Caco-2 (cell line): Measurements from ENCODE around the gene ATG101. TPM values are rescaled to one million over a fixed set of nuclear protein-coding genes. Genes with fewer than 3 reads are reported as not detected.
A peak's percentile ranks its signal among the peaks of the same experiment; 100 is the strongest.

Source experiments
- BruUV-seq: library from RNA; stranded (reverse); fragments of 400-500 nt; replicated peaks from 2 replicates; lab custom pipeline; 2021; lab: Mats Ljungman, UMichigan
- CTCF ChIA-PET: fragments of 300-600 bp; sonication (Branson Sonifier 250); formaldehyde crosslinking; loops from one replicate; lab custom pipeline; 2022; ENCODE audit warnings: antibody characterized with exemption; lab: Charles Lee
- POLR2A ChIA-PET: fragments of 300-600 bp; sonication (Branson Sonifier 250); formaldehyde crosslinking; loops from one replicate; lab custom pipeline; 2022; ENCODE audit warnings: antibody characterized with exemption; lab: Charles Lee
- DNase-seq, 2 experiments: peaks; one replicate each; pipeline versions ENCODE4 v3.0.0 to v3.0.0-alpha.2; 2020 to 2022
- H3K27me3 ChIP-seq: replicated peaks from 2 replicates; pipeline ENCODE4 v1.6.0; 2011; ENCODE audit warnings: low read length; ENCODE audit not compliant: control insufficient read depth, insufficient read depth
- H3K36me3 ChIP-seq: 2 replicates; pipeline ENCODE4 v1.5.1; 2011; ENCODE audit warnings: low read length; ENCODE audit not compliant: control insufficient read depth, insufficient read depth
- H3K4me1 ChIP-seq: fragments of 250-450 bp; sonication (Bioruptor Pico); 2 replicates; pipeline ENCODE4 v1.5.1; 2020; ENCODE audit warnings: mild to moderate bottlenecking
- H3K4me3 ChIP-seq: 2 replicates; pipeline ENCODE4 v1.5.1; 2011; ENCODE audit warnings: low read depth, mild to moderate bottlenecking, control low read depth, low read length
- H3K9me3 ChIP-seq: fragments of 250-450 bp; sonication (Bioruptor Pico); 2 replicates; pipeline ENCODE4 v1.5.1; 2020; ENCODE audit warnings: mild to moderate bottlenecking, moderate library complexity
- H3K27ac Mint-ChIP-seq: one replicate; pipeline ENCODE4 v1.8.0; 2022; ENCODE audit warnings: mixed read lengths; ENCODE audit not compliant: unreplicated experiment
- H3K27me3 Mint-ChIP-seq: one replicate; pipeline ENCODE4 v1.8.0; 2022; ENCODE audit warnings: mixed read lengths; ENCODE audit not compliant: insufficient read depth, unreplicated experiment
- H3K36me3 Mint-ChIP-seq: one replicate; pipeline ENCODE4 v1.8.0; 2022; ENCODE audit warnings: mild to moderate bottlenecking, mixed read lengths; ENCODE audit not compliant: insufficient read depth, unreplicated experiment
- H3K4me1 Mint-ChIP-seq: one replicate; pipeline ENCODE4 v1.8.0; 2022; ENCODE audit warnings: low read depth, mixed read lengths; ENCODE audit not compliant: unreplicated experiment
- H3K4me3 Mint-ChIP-seq: one replicate; pipeline ENCODE4 v1.8.0; 2022; ENCODE audit warnings: mild to moderate bottlenecking, moderate library complexity, mixed read lengths; ENCODE audit not compliant: unreplicated experiment
- H3K9me3 Mint-ChIP-seq: one replicate; pipeline ENCODE4 v1.8.0; 2022; ENCODE audit warnings: mixed read lengths; ENCODE audit not compliant: unreplicated experiment
- intact Hi-C: fragments of 100-400 bp; cut with micrococcal nuclease; formaldehyde crosslinking; loops from one replicate; pipeline ENCODE4 v1.10.0; 2022; ENCODE audit not compliant: unreplicated experiment
- total RNA-seq: library from RNA; stranded (reverse); gene quantifications from 2 replicates; pipeline ENCODE4 v1.2.3, GENCODE V29; 2022
- TF ChIP-seq, protein P1 (sequence below), 2 experiments: fragments of 200-600 bp in 1 of 2; IDR thresholded peaks; 1 replicate in 1 of 2; 2 replicates in 1 of 2; pipeline versions ENCODE4 v1.5.1 to v1.8.0; 2011 to 2022; ENCODE audit warnings: antibody characterized with exemption in 1 of 2, control low read depth in 1 of 2, inconsistent platforms in 1 of 2, low read depth in 1 of 2, low read length in 1 of 2, mild to moderate bottlenecking in 1 of 2, moderate library complexity in 1 of 2; ENCODE audit not compliant: insufficient read depth in 1 of 2, severe bottlenecking in 1 of 2, unreplicated experiment in 1 of 2

Gene ATG101
- total RNA-seq, 1 experiment from 2014 or later = 78.0 TPM

DNA sequence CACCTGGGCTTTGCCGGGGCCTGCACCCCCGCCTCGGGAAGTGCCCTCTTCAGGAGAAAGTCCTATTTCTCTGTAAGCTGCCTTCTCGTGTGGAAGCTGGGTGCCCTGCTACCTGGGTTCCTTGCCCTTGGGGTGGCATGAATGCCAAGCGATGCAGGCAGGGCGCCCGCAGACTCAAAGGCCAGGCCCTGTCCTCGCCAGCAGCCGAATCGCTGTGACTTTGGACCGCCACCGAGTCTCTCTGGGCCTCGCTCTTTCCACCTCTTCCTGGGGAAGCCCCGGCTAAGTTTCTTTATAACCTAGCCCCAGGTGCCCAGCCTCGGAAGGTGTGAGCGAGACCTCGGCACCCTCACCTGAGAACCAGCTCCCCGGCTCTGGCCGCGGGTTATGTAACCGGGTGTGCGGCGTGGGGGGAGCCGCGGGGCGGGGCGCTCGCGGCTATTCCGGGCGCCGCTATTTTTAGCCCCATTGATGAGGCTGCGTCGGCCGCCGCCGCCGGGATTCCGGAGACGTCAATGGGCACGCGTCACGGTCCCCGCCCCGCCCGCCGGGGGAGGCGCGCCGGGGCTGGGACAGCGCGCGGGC lies 33.1 kb upstream of the ATG101 start:
- Mint-ChIP-seq H3K4me1 (peaks cover 37% of the 10 kb centered on the region), H3K9me3 (no peaks in the 10 kb centered on the region), H3K4me3 (peak overlapping the region; percentile 94), H3K27ac (peak overlapping the region; percentile 80), H3K36me3 (peaks cover 4% of the 10 kb centered on the region), H3K27me3 (no peaks in the 10 kb centered on the region)
- H3K9me3 ChIP-seq = no peaks in the 10 kb centered on the region
- intact Hi-C loops = loop anchor here (1.0 kb wide), 2 partner anchors 14 to 33 kb away; partner anchors contain the start of gene ATG101
- no peaks in the 10 kb centered on the region for H3K27me3 ChIP-seq
- peaks cover 33% of the 10 kb centered on the region for H3K4me1 ChIP-seq
- peak overlapping the region; percentile 41 for H3K4me3 ChIP-seq
- CTCF ChIA-PET = interaction anchor here (1.0 to 5.6 kb wide), 3 partner anchors 11 to 32 kb away, joined by 3 to 47 read pairs (median 4); no protein-coding TSS in a partner anchor
- BruUV-seq = no TSS peak
- TF ChIP-seq, protein P1, sequence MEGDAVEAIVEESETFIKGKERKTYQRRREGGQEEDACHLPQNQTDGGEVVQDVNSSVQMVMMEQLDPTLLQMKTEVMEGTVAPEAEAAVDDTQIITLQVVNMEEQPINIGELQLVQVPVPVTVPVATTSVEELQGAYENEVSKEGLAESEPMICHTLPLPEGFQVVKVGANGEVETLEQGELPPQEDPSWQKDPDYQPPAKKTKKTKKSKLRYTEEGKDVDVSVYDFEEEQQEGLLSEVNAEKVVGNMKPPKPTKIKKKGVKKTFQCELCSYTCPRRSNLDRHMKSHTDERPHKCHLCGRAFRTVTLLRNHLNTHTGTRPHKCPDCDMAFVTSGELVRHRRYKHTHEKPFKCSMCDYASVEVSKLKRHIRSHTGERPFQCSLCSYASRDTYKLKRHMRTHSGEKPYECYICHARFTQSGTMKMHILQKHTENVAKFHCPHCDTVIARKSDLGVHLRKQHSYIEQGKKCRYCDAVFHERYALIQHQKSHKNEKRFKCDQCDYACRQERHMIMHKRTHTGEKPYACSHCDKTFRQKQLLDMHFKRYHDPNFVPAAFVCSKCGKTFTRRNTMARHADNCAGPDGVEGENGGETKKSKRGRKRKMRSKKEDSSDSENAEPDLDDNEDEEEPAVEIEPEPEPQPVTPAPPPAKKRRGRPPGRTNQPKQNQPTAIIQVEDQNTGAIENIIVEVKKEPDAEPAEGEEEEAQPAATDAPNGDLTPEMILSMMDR (IDR thresholded peaks at IDR 0.05; ENCODE audit: insufficient read depth in 1 of 2, low read depth in 1 of 2, low read length in 1 of 2, severe bottlenecking in 1 of 2, unreplicated experiment in 1 of 2) = no peak
- peak; percentile 90 to 94 for DNase-seq
- H3K36me3 ChIP-seq = no peaks in the 10 kb centered on the region
- POLR2A ChIA-PET = interaction anchor here (0.6 to 1.9 kb wide), 5 partner anchors 11 to 33 kb away, joined by 3 to 41 read pairs (median 8); partner anchors contain the start of genes ATG101 and NR4A1

DNA sequence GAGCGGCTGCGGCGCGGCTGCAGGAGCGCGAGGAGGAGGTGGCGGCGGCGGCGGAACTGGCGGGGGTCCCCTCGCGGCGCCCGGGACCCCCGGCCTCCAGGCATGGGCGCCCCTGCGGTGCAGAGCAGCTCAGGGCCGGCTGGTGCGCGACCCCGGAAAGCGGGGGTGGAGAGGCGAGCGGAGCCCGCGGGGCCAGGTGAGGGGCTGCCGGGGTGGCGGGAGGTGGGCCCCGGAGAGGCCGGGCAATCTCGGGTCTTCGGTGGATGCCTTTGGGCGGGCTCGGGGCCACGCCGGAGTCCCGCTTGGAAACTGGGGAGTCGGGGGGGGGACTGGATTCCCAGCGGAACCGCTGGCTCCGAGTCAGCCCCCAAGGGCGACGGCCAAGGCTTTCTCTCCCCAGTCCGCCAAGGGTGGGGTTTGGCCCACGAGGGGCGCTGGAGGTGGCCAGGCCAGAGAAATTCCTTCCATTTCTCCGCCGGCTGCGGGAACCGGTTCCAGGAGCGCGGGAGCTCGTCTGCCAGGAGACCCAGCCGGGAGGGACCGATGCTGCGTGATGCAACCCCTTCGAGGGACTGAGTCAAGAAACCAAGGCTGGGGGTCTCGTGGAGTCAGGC lies 32.4 kb upstream of the ATG101 start:
- no TSS peak for BruUV-seq
- Mint-ChIP-seq H3K27me3 (no peaks in the 10 kb centered on the region), H3K4me1 (peaks cover 30% of the 10 kb centered on the region), H3K27ac (peak overlapping the region; percentile 98), H3K4me3 (peak overlapping the region; percentile 94), H3K9me3 (no peaks in the 10 kb centered on the region), H3K36me3 (peaks cover 5% of the 10 kb centered on the region)
- H3K27me3 ChIP-seq = no peaks in the 10 kb centered on the region
- POLR2A ChIA-PET = interaction anchor here (0.7 to 1.9 kb wide), 6 partner anchors 10 to 173 kb away, joined by 3 to 41 read pairs (median 4); partner anchors contain the start of genes ATG101 and NR4A1
- H3K9me3 ChIP-seq = no peaks in the 10 kb centered on the region
- H3K36me3 ChIP-seq = no peaks in the 10 kb centered on the region
- TF ChIP-seq, protein P1 (IDR thresholded peaks at IDR 0.05; ENCODE audit: insufficient read depth in 1 of 2, low read depth in 1 of 2, low read length in 1 of 2, severe bottlenecking in 1 of 2, unreplicated experiment in 1 of 2) = peak in 1 of 2 experiments; percentile 42
- CTCF ChIA-PET = interaction anchor here (0.6 to 5.6 kb wide), 4 partner anchors 10 to 42 kb away, joined by 3 to 47 read pairs (median 5); partner anchors contain the start of genes NR4A1 and SMIM41
- peaks cover 31% of the 10 kb centered on the region for H3K4me1 ChIP-seq
- H3K4me3 ChIP-seq = peak overlapping the region; percentile 73
- intact Hi-C loops = loop anchor here (1.0 kb wide), 2 partner anchors 13 to 32 kb away; partner anchors contain the start of gene ATG101
- DNase-seq = peak; percentile 82 to 89

- Mint-ChIP-seq H3K9me3 (no peaks in the 10 kb centered on the region), H3K4me1 (peaks cover 22% of the 10 kb centered on the region), H3K27me3 (no peaks in the 10 kb centered on the region), H3K4me3 (peak overlapping the region; percentile 94), H3K27ac (peak overlapping the region; percentile 98), H3K36me3 (peaks cover 14% of the 10 kb centered on the region)
- no peak overlapping the region for H3K4me3 ChIP-seq
- peaks cover 26% of the 10 kb centered on the region for H3K4me1 ChIP-seq
- CTCF ChIA-PET = interaction anchor here (1.1 to 5.6 kb wide), 2 partner anchors 13 to 29 kb away, joined by 3 to 47 read pairs; no protein-coding TSS in a partner anchor
- DNase-seq = no peak
- intact Hi-C loops = no loop called here
- BruUV-seq = TSS peak; percentile 41
- no peaks in the 10 kb centered on the region for H3K36me3 ChIP-seq
- TF ChIP-seq, protein P1 (IDR thresholded peaks at IDR 0.05; ENCODE audit: insufficient read depth in 1 of 2, low read depth in 1 of 2, low read length in 1 of 2, severe bottlenecking in 1 of 2, unreplicated experiment in 1 of 2) = no peak
- POLR2A ChIA-PET = interaction anchor here (1.8 kb wide), 1 partner anchor 12 kb away, joined by 14 read pairs; the partner anchor contains the start of gene NR4A1
- no peaks in the 10 kb centered on the region for H3K27me3 ChIP-seq
- no peaks in the 10 kb centered on the region for H3K9me3 ChIP-seq
Measured at GRCh38 chr12:52038447-52038846, 31.3 kb upstream of the ATG101 start.
